HEK293 (cell line): Measurements from ENCODE around the gene BCL6.

ENCODE experiments used
- CTCF ChIP-seq: fragments of 450-650 bp; formaldehyde crosslinking; IDR thresholded peaks from 2 replicates; pipeline ENCODE4 v1.5.1; 2016; ENCODE audit warnings: missing biosample characterization, missing genetic modification characterization
- KLF16 ChIP-seq: fragments of 450-650 bp; formaldehyde crosslinking; IDR thresholded peaks from 2 replicates; pipeline ENCODE4 v1.5.1; 2017; ENCODE audit warnings: missing biosample characterization, missing genetic modification characterization

GRCh38 chr3:187794731-187795130 is 49.5 kb upstream of the BCL6 start:
- TF ChIP-seq CTCF (tag by site-specific recombination) = no peak
- no peak for TF ChIP-seq KLF16 (tag by site-specific recombination)
